ENCODE data around the gene SLC9A8.

GRCh38 chr20:49924247-49924646, 111.6 kb downstream of the SLC9A8 start:
- TF ChIP-seq CTCF (IDR thresholded peaks at IDR 0.05) (no peak), POLR2A (IDR thresholded peaks at IDR 0.05) (no peak)
